BE2C (cell line): Measurements from ENCODE around the gene TXNRD2.
"Not testable (repeated sequence)": the region's sequence is repeated elsewhere in the genome, so short reads cannot be mapped to it uniquely, and the experiment has no call there.

Source experiments
- DNase-seq: peaks from one replicate; pipeline ENCODE4 v3.0.0-alpha.2; 2020
- H3K27me3 ChIP-seq: fragments of 250-450 bp; sonication (Bioruptor Pico); 2 replicates; pipeline ENCODE4 v1.5.1; 2020; ENCODE audit warnings: mild to moderate bottlenecking
- H3K36me3 ChIP-seq: fragments of 250-450 bp; sonication (Bioruptor Pico); 2 replicates; pipeline ENCODE4 v1.5.1; 2020; ENCODE audit warnings: mild to moderate bottlenecking
- H3K4me1 ChIP-seq: fragments of 250-450 bp; sonication (Bioruptor Pico); 2 replicates; pipeline ENCODE4 v1.5.1; 2020
- H3K4me3 ChIP-seq: 2 replicates; pipeline ENCODE4 v1.5.1; 2011; ENCODE audit warnings: low read depth, low read length
- H3K9me3 ChIP-seq: fragments of 250-450 bp; sonication (Bioruptor Pico); 2 replicates; pipeline ENCODE4 v1.5.1; 2020
- CTCF ChIP-seq: IDR thresholded peaks from 2 replicates; pipeline ENCODE4 v1.5.1; 2012; ENCODE audit warnings: mild to moderate bottlenecking, low read depth, low read length

Gene TXNRD2

GRCh38 chr22:19910180-19910744 lies 31.4 kb downstream of the TXNRD2 start:
- no peaks in the 10 kb centered on the region for H3K27me3 ChIP-seq
- peaks cover 2% of the 10 kb centered on the region; the same call in 1 of the 2 replicates for H3K9me3 ChIP-seq
- no peak for TF ChIP-seq CTCF
- DNase-seq: no peak
- H3K36me3 ChIP-seq: peaks cover 24% of the 10 kb centered on the region
- peaks cover 10% of the 10 kb centered on the region for H3K4me1 ChIP-seq
- H3K4me3 ChIP-seq: no peak overlapping the region

- peak; percentile 89 for DNase-seq
- Histone ChIP-seq H3K4me1 (peaks cover 11% of the 10 kb centered on the region), H3K36me3 (peaks cover 19% of the 10 kb centered on the region), H3K9me3 (peaks cover 2% of the 10 kb centered on the region; the same call in 1 of the 2 replicates), H3K4me3 (no peak overlapping the region), H3K27me3 (no peaks in the 10 kb centered on the region)
- TF ChIP-seq CTCF: peak; percentile 95
Measured at GRCh38 chr22:19909350-19910179, 32.1 kb downstream of the TXNRD2 start.

- H3K36me3 ChIP-seq, H3K27me3 ChIP-seq, H3K9me3 ChIP-seq, DNase-seq, H3K4me3 ChIP-seq: not testable (repeated sequence)
- peaks cover 18% of the 10 kb centered on the region for H3K4me1 ChIP-seq
Measured at GRCh38 chr22:19907902-19908301, 33.7 kb downstream of the TXNRD2 start.

GRCh38 chr22:19906864-19907263 lies 34.8 kb downstream of the TXNRD2 start:
- H3K4me1 ChIP-seq: peaks cover 27% of the 10 kb centered on the region
- H3K4me3 ChIP-seq, H3K27me3 ChIP-seq: not testable (repeated sequence)

GRCh38 chr22:19905347-19906276 lies 36.0 kb downstream of the TXNRD2 start:
- H3K4me3 ChIP-seq: no peak overlapping the region
- peaks cover 5% of the 10 kb centered on the region; the same call in 1 of the 2 replicates for H3K36me3 ChIP-seq
- TF ChIP-seq CTCF: no peak
- H3K9me3 ChIP-seq: no peaks in the 10 kb centered on the region
- no peaks in the 10 kb centered on the region for H3K27me3 ChIP-seq
- peak; percentile 55 for DNase-seq
- peaks cover 27% of the 10 kb centered on the region for H3K4me1 ChIP-seq

More at GRCh38 chr22:19906864-19907263, 34.8 kb downstream of the TXNRD2 start:
- H3K9me3 ChIP-seq, H3K36me3 ChIP-seq, DNase-seq: not testable (repeated sequence)

- Histone ChIP-seq H3K36me3 (peaks cover 5% of the 10 kb centered on the region; the same call in 1 of the 2 replicates), H3K9me3 (no peaks in the 10 kb centered on the region), H3K27me3 (no peaks in the 10 kb centered on the region), H3K4me3 (no peak overlapping the region), H3K4me1 (peaks cover 27% of the 10 kb centered on the region)
- no peak for TF ChIP-seq CTCF
- DNase-seq: no peak
Measured at GRCh38 chr22:19904935-19905334, 36.7 kb downstream of the TXNRD2 start.
